H1 (cell line): ENCODE data around the gene HS3ST6. TPM values are rescaled to one million over a fixed set of nuclear protein-coding genes. Genes with fewer than 3 reads are reported as not detected.

Experiments used
- CHD7 ChIP-seq: fragments of 300-600 bp; sonication (generic); IDR thresholded peaks from 2 replicates; pipeline ENCODE4 v1.7.1; 2012; ENCODE audit warnings: low read length, moderate library complexity, mild to moderate bottlenecking, inconsistent platforms; ENCODE audit not compliant: insufficient replicate concordance
- polyA plus RNA-seq, 7 experiments: library from polyadenylated mRNA; depleted of rRNA in 3 of 7; stranded (reverse) in 5 of 7; unstranded in 2 of 7; fragments of >200 nt in 5 of 7; fragments of 200-250 nt in 2 of 7; gene quantifications; 1 replicate in 5 of 7; 2 replicates in 1 of 7; 4 replicates in 1 of 7; pipeline versions ENCODE4 v1.2.1 to v1.2.3, GENCODE V29; 2011 to 2013; ENCODE audit warnings: missing spikeins in 2 of 7, mixed read lengths in 2 of 7
- total RNA-seq: library from RNA; stranded (reverse); fragmentation: NEBNext Ultra II Directional; extraction: Animal tissue kit (Norgen Biotek cat#: 25700); gene quantifications from 2 replicates; pipeline ENCODE4 v1.2.1, GENCODE V29; 2021

HS3ST6 gene
- total and polyA plus RNA-seq, 2 of the 8 experiments (the other 6 are each of a cell fraction or from before 2014, with no cell fraction given) = 0.36 to 0.39 TPM

GRCh38 chr16:1947369-1947670, 29.1 kb upstream of the HS3ST6 start (continued):
- TF ChIP-seq CHD7 = no peak
